HG03025 (cell line): ENCODE measurements around the gene TERT.
"Not testable (repeated sequence)": the region's sequence is repeated elsewhere in the genome, so short reads cannot be mapped to it uniquely, and the experiment has no call there.

Experiments
- ATAC-seq: cut with Tn5 transposase; IDR thresholded peaks from one replicate; pipeline ENCODE4 v1.9.1; 2021; ENCODE audit warnings: mild to moderate bottlenecking, moderate library complexity; ENCODE audit not compliant: unreplicated experiment, low FRiP score

Gene TERT

DNA sequence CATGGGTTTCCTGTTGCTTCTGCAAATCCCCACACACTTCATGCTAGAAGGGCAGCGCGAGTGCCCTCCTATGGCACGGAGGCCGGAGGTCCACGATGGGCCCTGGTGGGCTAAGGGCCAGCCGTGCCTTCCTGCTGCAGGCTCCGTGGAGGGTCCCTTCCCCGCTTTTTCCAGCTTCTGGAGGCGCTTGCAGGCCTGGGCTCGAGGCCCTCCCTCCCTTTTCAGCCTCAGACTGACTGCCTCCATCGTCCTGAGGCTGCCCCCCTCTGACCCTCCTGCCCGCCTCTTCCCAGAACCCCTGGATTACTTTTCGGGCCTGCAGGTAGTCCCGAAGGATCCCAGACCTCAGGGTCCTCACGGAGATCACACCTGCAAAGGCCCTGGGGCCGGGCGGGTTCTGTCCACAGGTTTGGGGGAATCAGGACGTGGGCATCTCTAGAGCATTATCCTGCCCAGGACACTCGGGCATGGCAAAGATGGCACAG is 3.2 kb upstream of the TERT start:
- ATAC-seq = no peak

DNA sequence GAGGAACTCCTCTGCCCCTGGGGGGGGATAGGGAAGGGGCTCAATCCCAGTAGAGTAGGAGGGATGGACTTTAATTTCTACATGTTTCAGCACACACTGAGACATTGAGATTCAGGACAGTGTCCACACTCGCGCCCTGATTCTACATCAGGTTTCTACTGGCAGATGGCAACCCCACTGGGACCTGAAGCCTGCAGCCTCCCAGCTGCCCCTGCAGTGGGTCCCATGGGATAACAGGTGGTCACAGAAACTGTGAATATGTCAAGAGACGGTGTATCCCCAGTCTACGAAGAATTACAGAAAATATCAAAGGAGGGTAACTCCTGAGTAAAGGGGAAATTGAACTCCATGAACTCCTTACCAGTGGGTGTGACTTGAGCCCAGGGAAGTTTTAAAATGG is 2.4 kb upstream of the TERT start:
- ATAC-seq = no peak

DNA sequence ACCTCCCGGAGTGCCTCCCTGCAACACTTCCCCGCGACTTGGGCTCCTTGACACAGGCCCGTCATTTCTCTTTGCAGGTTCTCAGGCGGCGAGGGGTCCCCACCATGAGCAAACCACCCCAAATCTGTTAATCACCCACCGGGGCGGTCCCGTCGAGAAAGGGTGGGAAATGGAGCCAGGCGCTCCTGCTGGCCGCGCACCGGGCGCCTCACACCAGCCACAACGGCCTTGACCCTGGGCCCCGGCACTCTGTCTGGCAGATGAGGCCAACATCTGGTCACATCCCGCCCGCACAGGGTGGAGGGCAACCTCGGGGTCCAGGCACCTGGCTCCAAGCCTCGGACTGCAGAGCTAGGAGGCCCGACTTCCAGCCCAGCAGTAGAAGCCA is 776 bp upstream of the TERT start:
- no peak for ATAC-seq

DNA sequence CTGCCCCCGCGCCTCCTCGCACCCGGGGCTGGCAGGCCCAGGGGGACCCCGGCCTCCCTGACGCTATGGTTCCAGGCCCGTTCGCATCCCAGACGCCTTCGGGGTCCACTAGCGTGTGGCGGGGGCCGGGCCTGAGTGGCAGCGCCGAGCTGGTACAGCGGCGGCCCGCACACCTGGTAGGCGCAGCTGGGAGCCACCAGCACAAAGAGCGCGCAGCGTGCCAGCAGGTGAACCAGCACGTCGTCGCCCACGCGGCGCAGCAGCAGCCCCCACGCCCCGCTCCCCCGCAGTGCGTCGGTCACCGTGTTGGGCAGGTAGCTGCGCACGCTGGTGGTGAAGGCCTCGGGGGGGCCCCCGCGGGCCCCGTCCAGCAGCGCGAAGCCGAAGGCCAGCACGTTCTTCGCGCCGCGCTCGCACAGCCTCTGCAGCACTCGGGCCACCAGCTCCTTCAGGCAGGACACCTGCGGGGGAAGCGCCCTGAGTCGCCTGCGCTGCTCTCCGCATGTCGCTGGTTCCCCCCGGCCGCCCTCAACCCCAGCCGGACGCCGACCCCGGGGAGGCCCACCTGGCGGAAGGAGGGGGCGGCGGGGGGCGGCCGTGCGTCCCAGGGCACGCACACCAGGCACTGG is 548 bp downstream of the TERT start:
- ATAC-seq = no peak

DNA sequence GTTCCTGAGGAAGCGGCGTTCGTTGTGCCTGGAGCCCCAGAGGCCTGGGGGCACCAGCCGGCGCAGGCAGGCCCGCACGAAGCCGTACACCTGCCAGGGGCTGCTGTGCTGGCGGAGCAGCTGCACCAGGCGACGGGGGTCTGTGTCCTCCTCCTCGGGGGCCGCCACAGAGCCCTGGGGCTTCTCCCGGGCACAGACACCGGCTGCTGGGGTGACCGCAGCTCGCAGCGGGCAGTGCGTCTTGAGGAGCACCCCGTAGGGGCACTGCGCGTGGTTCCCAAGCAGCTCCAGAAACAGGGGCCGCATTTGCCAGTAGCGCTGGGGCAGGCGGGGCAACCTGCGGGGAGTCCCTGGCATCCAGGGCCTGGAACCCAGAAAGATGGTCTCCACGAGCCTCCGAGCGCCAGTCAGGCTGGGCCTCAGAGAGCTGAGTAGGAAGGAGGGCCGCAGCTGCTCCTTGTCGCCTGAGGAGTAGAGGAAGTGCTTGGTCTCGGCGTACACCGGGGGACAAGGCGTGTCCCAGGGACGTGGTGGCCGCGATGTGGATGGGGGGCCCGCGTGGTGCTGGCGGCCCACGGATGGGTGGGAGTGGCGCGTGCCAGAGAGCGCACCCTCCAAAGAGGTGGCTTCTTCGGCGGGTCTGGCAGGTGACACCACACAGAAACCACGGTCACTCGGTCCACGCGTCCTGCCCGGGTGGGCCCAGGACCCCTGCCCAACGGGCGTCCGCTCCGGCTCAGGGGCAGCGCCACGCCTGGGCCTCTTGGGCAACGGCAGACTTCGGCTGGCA is 1.3 kb downstream of the TERT start:
- ATAC-seq = no peak

DNA sequence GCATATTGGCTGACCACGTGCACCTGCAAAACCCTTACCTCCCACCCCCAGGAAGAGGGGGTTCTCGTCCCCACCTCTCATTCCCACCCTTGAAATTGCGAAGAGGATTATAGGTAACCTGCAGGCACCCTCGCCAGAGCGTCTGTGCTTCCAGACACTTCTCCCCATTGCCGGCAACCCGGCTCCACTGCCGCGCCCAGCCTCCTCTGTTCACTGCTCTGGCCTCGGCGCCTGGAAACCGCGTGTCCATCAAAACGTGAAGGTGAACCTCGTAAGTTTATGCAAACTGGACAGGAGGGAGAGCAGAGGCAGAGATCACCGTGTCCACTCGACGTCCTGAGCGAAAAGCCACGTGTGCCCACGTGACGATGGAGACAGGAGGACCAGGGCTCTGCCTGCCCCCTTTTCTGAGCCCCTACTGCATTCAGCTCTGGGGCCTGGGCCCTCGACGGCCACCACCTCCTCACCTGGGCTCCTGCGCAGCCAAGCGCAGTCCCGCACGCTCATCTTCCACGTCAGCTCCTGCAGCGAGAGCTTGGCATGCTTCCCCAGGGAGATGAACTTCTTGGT is 1.9 kb downstream of the TERT start:
- no peak for ATAC-seq

DNA sequence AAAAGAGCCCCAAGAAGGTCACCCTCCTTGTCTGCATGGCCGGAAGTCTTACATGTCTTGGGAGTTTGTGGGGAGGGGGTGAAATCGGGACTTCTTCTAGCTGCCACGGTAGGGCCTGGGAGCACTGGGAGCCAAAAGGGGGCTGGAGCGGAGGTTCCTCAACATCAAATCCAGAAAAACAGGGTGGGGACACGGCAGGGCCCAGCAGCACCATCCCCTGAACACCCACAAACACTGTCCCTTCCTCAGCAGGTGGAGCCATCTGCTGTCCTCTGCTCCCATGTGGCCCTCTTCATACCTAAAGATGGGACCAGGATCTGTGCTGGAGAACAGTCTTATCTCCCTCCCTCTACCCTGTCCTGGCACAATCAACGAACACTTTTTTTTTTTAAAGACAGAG is 2.7 kb downstream of the TERT start:
- no peak for ATAC-seq

DNA sequence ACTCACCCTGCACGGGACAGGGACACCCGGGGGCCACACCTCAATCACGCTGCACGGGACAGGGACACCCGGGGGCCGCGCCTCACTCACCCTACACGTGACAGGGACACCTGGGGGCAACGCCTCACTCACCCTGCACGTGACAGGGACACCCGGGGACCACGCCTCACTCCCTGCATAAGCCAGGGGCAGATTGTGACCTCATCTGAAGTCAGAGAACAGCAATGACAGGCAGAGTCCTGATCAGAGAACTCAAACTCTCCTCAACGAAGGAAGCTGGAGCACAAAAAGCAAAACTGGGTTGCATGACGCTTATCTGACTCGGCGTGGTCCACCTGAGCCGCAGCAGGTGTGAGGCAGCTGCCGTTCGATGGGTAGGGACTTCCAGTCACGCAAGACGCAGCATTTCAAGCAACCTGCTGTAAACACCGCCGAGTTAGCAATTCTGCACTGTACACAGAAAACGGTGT is 3.2 kb downstream of the TERT start:
- no peak for ATAC-seq

DNA sequence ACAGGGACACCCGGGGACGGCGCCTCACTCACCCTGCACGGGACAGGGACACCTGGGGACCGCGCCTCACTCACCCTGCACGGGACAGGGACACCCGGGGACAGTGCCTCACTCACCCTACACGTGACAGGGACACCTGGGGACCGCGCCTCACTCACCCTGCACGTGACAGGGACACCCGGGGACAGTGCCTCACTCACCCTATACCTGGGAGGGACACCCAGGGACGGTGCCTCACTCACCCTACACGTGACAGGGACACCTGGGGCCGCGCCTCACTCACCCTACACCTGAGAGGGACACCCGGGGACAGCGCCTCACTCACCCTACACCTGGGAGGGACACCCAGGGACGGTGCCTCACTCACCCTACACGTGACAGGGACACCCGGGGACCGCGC is 3.9 kb downstream of the TERT start:
- ATAC-seq = not testable (repeated sequence)

DNA sequence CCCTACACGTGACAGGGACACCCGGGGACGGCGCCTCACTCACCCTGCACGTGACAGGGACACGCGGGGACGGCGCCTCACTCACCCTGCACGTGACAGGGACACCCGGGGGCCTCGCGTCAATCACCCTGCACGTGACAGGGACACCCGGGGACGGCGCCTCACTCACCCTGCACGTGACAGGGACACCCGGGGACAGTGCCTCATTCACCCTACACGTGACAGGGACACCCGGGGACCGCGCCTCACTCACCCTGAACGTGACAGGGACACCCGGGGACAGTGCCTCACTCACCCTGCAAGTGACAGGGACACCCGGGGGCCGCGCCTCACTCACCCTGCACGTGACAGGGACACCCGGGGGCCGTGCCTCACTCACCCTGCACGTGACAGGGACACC is 5.3 kb downstream of the TERT start:
- not testable (repeated sequence) for ATAC-seq

DNA sequence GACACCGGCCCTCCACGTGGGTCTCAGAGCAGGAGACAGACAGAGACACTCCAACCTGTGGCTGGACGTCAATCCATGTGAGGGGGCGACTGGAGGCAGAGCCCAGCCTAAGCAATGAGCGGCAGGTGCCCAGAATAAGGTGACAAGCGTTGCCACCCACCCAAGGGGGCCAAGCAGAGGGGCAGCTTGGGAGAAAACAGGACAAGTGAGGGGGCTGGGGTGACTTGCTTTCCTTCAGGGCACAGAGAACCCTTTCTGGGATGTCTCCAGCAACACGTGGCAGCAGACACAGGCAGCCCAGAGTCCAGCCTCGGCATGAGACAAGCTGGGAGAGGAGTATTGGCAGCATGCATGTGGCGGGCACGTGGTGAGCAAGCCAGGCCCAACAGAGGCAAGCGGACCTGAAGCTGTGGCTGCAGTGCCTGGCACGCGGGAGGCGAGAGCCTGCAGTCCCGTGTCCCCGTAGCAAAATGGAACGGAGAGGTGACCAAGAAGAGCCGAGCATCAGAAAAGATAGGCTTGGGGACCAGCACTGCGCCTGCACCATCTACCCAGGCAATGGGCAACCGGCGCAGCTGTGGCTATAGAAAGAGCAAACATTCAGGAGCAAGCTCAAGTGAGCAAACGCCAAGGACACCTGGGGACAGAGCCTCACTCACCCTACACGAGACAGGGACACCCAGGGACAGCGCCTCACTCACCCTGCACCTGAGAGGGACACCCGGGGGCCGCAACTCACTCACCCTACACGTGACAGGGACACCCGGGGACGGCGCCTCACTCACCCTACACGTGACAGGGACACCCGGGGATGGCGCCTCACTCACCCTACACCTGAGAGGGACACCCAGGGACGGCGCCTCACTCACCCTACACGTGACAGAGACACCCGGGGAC is 6.2 kb downstream of the TERT start:
- ATAC-seq = no peak

DNA sequence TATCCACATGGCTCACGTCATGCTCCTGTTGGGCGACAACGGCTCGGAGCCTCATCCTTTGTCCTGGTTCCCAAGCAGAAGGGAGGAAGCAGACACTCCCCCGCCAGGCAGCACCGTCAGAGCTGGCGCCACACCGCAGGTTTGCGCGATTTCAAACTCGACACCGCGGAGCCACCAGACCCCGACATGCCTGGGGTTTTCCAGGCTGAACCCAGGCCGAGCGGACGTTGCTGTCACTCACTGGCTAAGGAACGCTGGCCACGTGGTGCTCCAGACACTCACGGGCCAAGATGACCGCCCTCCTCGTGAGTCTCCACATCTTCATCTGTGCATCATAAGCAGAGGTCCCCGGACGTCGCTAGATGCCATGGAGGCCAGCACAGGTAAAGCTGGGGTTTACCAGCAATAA is 9.0 kb downstream of the TERT start:
- ATAC-seq = no peak

DNA sequence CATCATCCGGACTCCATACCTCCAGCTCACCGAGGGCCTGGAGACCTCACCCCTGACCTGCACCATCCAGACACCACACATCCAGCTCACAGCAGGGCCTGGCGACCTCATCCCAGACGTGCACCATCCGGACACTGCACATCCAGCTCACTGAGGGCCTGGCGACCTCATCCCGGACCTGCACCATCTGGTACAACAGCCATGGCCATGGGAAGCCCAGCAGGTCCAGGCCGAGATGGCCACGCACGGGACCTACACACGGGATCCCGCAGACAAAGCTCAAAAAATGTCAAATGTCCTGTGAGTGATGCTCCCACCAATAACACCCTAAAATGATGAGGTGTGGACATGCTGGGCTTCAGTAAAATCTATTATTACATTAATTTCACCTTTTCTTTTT is 9.7 kb downstream of the TERT start:
- ATAC-seq = no peak

DNA sequence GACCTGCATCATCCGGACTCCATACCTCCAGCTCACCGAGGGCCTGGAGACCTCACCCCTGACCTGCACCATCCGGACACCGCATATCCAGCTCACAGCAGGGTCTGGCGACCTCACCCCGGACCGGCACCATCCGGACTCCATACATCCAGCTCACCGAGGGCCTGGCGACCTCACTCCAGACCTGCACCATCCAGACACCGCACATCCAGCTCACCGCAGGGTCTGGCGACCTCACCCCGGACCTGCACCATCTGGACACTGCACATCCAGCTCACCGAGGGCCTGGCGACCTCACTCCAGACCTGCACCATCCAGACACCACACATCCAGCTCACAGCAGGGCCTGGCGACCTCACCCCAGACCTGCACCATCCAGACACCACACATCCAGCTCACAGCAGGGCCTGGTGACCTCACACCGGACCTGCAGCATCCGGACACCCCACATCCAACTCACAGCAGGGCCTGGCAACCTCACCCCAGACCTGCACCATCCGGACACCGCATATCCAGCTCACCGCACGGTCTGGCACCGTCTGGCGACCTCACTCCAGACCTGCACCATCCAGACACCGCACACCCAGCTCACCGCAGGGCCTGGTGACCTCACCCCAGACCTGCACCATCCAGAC is 10.4 kb downstream of the TERT start:
- not testable (repeated sequence) for ATAC-seq

DNA sequence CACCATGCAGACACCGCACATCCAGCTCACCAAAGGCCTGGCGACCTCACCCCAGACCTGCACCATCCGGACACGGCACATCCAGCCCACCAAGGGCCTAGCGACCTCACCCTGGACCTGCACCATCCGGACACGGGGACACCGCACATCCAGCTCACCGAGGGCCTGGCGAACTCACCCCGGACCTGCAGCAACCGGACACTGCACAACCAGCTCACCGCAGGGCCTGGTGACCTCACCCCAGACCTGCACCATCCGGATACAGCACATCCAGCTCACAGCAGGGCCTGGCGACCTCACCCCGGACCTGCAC is 11.2 kb downstream of the TERT start:
- not testable (repeated sequence) for ATAC-seq

DNA sequence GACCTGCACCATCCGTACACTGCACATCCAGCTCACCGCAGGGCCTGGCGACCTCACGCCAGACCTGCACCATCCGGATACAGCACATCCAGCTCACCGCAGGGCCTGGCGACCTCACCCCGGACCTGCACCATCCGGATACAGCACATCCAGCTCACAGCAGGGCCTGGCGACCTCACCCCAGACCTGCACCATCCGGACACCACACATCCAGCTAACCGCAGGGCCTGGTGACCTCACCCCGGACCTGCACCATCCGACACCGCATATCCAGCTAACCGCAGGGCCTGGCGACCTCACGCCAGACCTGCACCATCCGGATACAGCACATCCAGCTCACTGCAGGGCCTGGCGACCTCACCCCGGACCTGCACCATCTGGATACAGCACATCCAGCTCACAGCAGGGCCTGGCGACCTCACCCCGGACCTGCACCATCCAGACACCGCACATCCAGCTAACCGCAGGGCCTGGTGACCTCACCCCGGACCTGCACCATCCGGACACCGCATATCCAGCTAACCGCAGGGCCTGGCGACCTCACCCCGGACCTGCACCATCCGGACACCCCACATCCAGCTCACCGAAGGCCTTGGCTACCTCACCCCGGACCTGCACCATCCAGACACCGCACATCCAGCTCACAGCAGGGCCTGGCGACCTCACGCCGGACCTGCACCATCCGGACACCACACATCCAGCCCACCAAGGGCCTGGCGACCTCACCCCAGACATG is 11.7 kb downstream of the TERT start:
- ATAC-seq = not testable (repeated sequence)

DNA sequence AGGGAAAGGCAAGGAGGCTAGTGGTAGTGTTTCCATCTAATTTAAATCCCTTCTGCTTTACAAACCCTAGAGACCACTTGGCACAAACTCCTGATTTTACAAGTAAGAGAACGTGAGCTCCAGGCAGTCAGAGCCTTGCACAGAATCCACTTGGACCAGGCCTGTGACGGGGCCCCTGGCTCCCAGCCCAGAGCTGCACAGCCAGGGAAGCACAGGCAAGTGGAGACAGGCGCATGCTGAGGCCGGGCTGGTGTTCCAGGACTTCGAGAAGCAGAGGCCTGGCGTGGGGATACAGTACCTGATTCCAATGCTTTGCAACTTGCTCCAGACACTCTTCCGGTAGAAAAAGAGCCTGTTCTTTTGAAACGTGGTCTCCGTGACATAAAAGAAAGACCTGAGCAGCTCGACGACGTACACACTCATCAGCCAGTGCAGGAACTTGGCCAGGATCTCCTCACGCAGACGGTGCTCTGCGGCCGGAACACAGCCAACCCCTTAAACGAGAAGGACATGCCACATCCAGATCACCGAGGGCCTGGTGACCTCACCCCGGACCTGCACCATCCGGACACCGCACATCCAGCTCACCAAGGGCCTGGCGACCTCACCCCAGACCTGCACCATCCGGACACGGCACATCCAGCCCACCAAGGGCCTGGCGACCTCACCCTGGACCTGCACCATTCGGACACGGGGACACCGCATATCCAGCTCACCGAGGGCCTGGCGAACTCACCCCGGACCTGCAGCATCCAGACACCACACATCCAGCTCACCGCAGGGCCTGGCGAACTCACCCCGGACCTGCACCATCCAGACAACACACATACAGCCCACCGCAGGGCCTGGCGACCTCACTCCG is 12.5 kb downstream of the TERT start:
- ATAC-seq = no peak

DNA sequence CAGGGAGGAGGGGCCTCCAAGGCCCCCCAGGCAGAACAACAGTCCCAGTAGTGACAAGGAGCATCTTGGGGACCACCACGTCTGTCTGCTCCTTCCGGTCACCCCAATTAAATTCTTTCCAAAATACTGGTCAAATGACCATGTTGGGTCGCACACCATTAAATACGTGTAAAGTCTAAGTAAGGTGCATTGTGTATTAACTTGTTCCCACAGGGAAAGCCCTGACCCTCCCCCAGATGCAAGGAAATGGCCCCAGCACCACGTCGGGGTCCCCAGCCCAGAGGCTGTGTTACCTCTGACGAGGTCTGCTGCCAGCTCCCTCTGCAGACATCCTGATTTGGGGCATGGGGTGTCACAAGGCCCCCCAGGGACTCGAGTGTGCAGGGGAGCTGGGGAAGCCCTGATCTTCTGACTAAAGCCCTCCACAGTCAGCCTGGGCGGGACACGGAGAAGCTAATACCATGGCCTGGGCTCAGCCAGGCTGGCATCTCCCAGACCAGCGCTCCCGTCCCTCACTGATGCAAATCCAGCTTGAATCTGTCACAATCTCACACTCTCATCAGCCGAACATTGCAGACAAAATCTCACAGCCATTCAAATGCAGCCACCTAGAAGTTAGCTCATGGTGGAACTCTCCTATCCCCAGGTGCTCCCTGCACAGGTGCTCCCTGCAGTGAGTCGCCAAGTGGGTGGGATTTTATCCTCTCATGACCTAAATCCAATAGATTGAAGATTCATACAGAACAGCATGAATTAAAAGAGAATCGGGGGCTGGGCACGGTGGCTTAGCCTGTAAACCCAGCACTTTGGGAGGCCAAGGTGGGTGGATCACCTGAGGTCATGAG is 13.6 kb downstream of the TERT start:
- no peak for ATAC-seq
